Nephron progenitor cell (in vitro differentiated cells): Measurements from ENCODE around the gene LRRC63.

Experiments
- DNase-seq: peaks from one replicate; pipeline ENCODE4 v3.0.0; 2021
- H3K27ac Mint-ChIP-seq: 2 replicates; pipeline ENCODE4 v1.8.0; 2021; ENCODE audit warnings: mild to moderate bottlenecking, moderate library complexity, mixed read lengths
- H3K27me3 Mint-ChIP-seq: 2 replicates; pipeline ENCODE4 v1.8.0; 2021; ENCODE audit warnings: mild to moderate bottlenecking, low read depth, mixed read lengths; ENCODE audit not compliant: poor library complexity
- H3K36me3 Mint-ChIP-seq: 2 replicates; pipeline ENCODE4 v1.8.0; 2021; ENCODE audit warnings: low read depth, mixed read lengths
- H3K4me1 Mint-ChIP-seq: 2 replicates; pipeline ENCODE4 v1.8.0; 2021; ENCODE audit warnings: mixed read lengths
- H3K4me3 Mint-ChIP-seq: 2 replicates; pipeline ENCODE4 v1.8.0; 2021; ENCODE audit warnings: mild to moderate bottlenecking, moderate library complexity, mixed read lengths
- H3K9me3 Mint-ChIP-seq: 2 replicates; pipeline ENCODE4 v1.8.0; 2021; ENCODE audit warnings: mild to moderate bottlenecking, moderate library complexity, mixed read lengths
- CTCF ChIP-seq: fragments of 200-600 bp; sonication (generic); IDR thresholded peaks from 2 replicates; pipeline ENCODE4 v1.5.0; 2021; ENCODE audit warnings: antibody characterized with exemption

The LRRC63 gene

GRCh38 chr13:46296921-46297320 lies 85.2 kb downstream of the LRRC63 start:
- Mint-ChIP-seq H3K27me3 (peaks cover 4% of the 10 kb centered on the region), H3K27ac (no peak overlapping the region), H3K4me1 (no peaks in the 10 kb centered on the region), H3K9me3 (peaks cover 35% of the 10 kb centered on the region), H3K36me3 (no peaks in the 10 kb centered on the region), H3K4me3 (no peak overlapping the region)
- no peak for DNase-seq
- TF ChIP-seq CTCF, result no peak

- H3K36me3 Mint-ChIP-seq, result peaks cover 2% of the 10 kb centered on the region
- no peak for DNase-seq
- H3K4me1 Mint-ChIP-seq, result no peaks in the 10 kb centered on the region
- peaks cover 39% of the 10 kb centered on the region for H3K9me3 Mint-ChIP-seq
- H3K27ac Mint-ChIP-seq, result no peak overlapping the region
- H3K27me3 Mint-ChIP-seq, result peaks cover 4% of the 10 kb centered on the region
- H3K4me3 Mint-ChIP-seq, result no peak overlapping the region
- TF ChIP-seq CTCF, result no peak
Observed at GRCh38 chr13:46297361-46297811, 85.7 kb downstream of the LRRC63 start.

GRCh38 chr13:46303742-46304385 lies 92.1 kb downstream of the LRRC63 start:
- DNase-seq, result no peak
- Mint-ChIP-seq H3K4me3 (no peak overlapping the region), H3K9me3 (peaks cover 50% of the 10 kb centered on the region), H3K36me3 (peaks cover 4% of the 10 kb centered on the region), H3K4me1 (no peaks in the 10 kb centered on the region), H3K27ac (no peak overlapping the region), H3K27me3 (peaks cover 4% of the 10 kb centered on the region)
- TF ChIP-seq CTCF, result no peak

- peaks cover 4% of the 10 kb centered on the region for H3K36me3 Mint-ChIP-seq
- peaks cover 4% of the 10 kb centered on the region for H3K27me3 Mint-ChIP-seq
- DNase-seq, result no peak
- peaks cover 45% of the 10 kb centered on the region for H3K9me3 Mint-ChIP-seq
- no peaks in the 10 kb centered on the region for H3K4me1 Mint-ChIP-seq
- no peak overlapping the region for H3K27ac Mint-ChIP-seq
- TF ChIP-seq CTCF, result no peak
- H3K4me3 Mint-ChIP-seq, result no peak overlapping the region
Observed at GRCh38 chr13:46304546-46304945, 92.8 kb downstream of the LRRC63 start.

- H3K4me1 Mint-ChIP-seq, result no peaks in the 10 kb centered on the region
- H3K9me3 Mint-ChIP-seq, result peaks cover 33% of the 10 kb centered on the region
- TF ChIP-seq CTCF, result no peak
- H3K27ac Mint-ChIP-seq, result peak overlapping the region; percentile 1
- H3K27me3 Mint-ChIP-seq, result no peaks in the 10 kb centered on the region
- H3K4me3 Mint-ChIP-seq, result no peak overlapping the region
- peaks cover under 1% of the 10 kb centered on the region for H3K36me3 Mint-ChIP-seq
- DNase-seq, result no peak
Observed at GRCh38 chr13:46307554-46307953, 95.8 kb downstream of the LRRC63 start.

- H3K27ac Mint-ChIP-seq, result no peak overlapping the region
- no peaks in the 10 kb centered on the region for H3K27me3 Mint-ChIP-seq
Observed at GRCh38 chr13:46310066-46310465, 98.3 kb downstream of the LRRC63 start.

More at GRCh38 chr13:46310066-46310465, 98.3 kb downstream of the LRRC63 start:
- Mint-ChIP-seq H3K9me3 (peaks cover 22% of the 10 kb centered on the region), H3K36me3 (no peaks in the 10 kb centered on the region), H3K4me1 (no peaks in the 10 kb centered on the region), H3K4me3 (no peak overlapping the region)
- DNase-seq, result no peak
- no peak for TF ChIP-seq CTCF
